Small intestine (tissue), 7 donors: ENCODE data around the gene ABLIM3. TPM values are rescaled to one million over a fixed set of nuclear protein-coding genes. Genes with fewer than 3 reads are reported as not detected.
A peak's percentile ranks its signal among the peaks of the same experiment; 100 is the strongest.

Experiments used
- DNase-seq, 2 donors: peaks; one replicate each; pipeline versions ENCODE4 v3.0.0 to v3.0.0-alpha.2; 2013
- FAIRE-seq: peaks from 2 replicates; lab custom pipeline; 2012; peaks lifted over from hg19 to GRCh38; lab: Jason Lieb, UNC
- H3K27ac ChIP-seq, 3 donors: one replicate each; pipeline ENCODE4 v1.5.1; 2013; ENCODE audit warnings: low read length in 2 of 3, mild to moderate bottlenecking in 2 of 3, control low read depth in 1 of 3, inconsistent platforms in 1 of 3, low read depth in 1 of 3, moderate library complexity in 1 of 3
- H3K27me3 ChIP-seq, 3 donors: one replicate each; pipeline ENCODE4 v1.6.1; 2013; ENCODE audit warnings: low read length in 3 of 3, inconsistent platforms in 1 of 3; ENCODE audit not compliant: control insufficient read depth in 3 of 3, insufficient read depth in 3 of 3
- H3K36me3 ChIP-seq, 3 donors: one replicate each; pipeline ENCODE4 v1.6.1; 2013; ENCODE audit warnings: low read length in 3 of 3, inconsistent platforms in 1 of 3, low read depth in 1 of 3, mild to moderate bottlenecking in 1 of 3, moderate library complexity in 1 of 3; ENCODE audit not compliant: control insufficient read depth in 3 of 3, insufficient read depth in 2 of 3
- H3K4me1 ChIP-seq, 3 donors: one replicate each; pipeline ENCODE4 v1.6.1; 2013; ENCODE audit warnings: low read length in 2 of 3, inconsistent platforms in 1 of 3, low read depth in 1 of 3, mild to moderate bottlenecking in 1 of 3, moderate library complexity in 1 of 3; ENCODE audit not compliant: control insufficient read depth in 3 of 3, insufficient read depth in 2 of 3
- H3K4me3 ChIP-seq, 3 donors: one replicate each; pipeline ENCODE4 v1.5.1; 2013; ENCODE audit warnings: low read length in 3 of 3, control low read depth in 1 of 3, inconsistent platforms in 1 of 3, low read depth in 1 of 3, mild to moderate bottlenecking in 1 of 3, moderate library complexity in 1 of 3
- H3K9me3 ChIP-seq, 2 donors: one replicate each; pipeline ENCODE4 v1.6.1; 2013; ENCODE audit warnings: low read depth in 1 of 2, low read length in 1 of 2; ENCODE audit not compliant: control insufficient read depth in 2 of 2, insufficient read depth in 1 of 2
- WGBS, 3 donors: extraction: QIAGEN DNeasy Blood & Tissue Kit; methylation state at CpG; one replicate each; pipeline ENCODE4 v1.1.7; 2013; 5-methylcytosine and 5-hydroxymethylcytosine counted together
- polyA plus RNA-seq, 4 donors: library from polyadenylated mRNA; stranded (reverse) in 3 of 4; unstranded in 1 of 4; fragments of 200-250 nt in 3 of 4; fragments of 120-200 nt in 1 of 4; gene quantifications; one replicate each; pipeline versions ENCODE4 v1.2.1 to v1.2.3, GENCODE V29; 2013
- donor health status: healthy with polysubstance abuse.
- donor health status: control.
- donor health status: control.
- donor health status: Bipolar disorder and iron deficiency.
- donor health status: healthy.

Gene ABLIM3
- polyA plus RNA-seq, 4 donors: 0.89 to 10.0 (median 5.3) TPM

- no peak overlapping the region for H3K27ac ChIP-seq
- no peaks in the 10 kb centered on the region for H3K36me3 ChIP-seq
- peaks cover 0 to 5% (median 3%) of the 10 kb centered on the region in 3 donors for H3K27me3 ChIP-seq
- 29 to 39% (median 32%) methylated on average over 7 of the region's 7 CpGs for WGBS, 3 donors
- H3K4me3 ChIP-seq: no peak overlapping the region
- no peaks in the 10 kb centered on the region for H3K4me1 ChIP-seq
- FAIRE-seq (no peak), DNase-seq (peak; percentile 65 to 75)
- H3K9me3 ChIP-seq: no peaks in the 10 kb centered on the region
Measured at GRCh38 chr5:149114403-149115312, 26.6 kb upstream of the ABLIM3 start.

- no peaks in the 10 kb centered on the region for H3K9me3 ChIP-seq
- H3K4me1 ChIP-seq: no peaks in the 10 kb centered on the region
- DNase-seq (no peak), FAIRE-seq (no peak)
- no peak overlapping the region for H3K4me3 ChIP-seq
- no peaks in the 10 kb centered on the region for H3K36me3 ChIP-seq
- no peak overlapping the region for H3K27ac ChIP-seq
- peaks cover 0 to 8% (median 3%) of the 10 kb centered on the region in 3 donors for H3K27me3 ChIP-seq
- WGBS, 3 donors: 64 to 74% (median 64%) methylated on average over 1 of the region's 1 CpG
Measured at GRCh38 chr5:149117970-149118369, 23.3 kb upstream of the ABLIM3 start.

DNA sequence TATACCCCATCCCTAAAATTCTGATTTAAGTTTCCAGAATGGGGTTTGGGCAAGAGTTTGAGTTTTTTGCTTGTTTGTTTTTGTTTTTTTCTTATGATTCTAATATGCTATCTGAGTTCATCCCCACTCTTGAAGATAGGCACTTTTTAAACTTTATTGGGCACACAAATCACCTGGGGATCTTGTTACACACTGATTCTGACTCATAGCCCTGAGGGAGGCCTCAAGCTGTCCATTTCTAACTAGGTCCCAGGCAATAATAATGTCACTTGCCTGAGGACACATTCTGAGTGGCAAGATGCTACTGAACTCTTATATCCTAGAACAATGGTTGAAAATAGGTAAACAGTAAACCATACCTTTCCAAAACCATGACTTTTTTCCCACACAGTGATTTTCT is 22.8 kb upstream of the ABLIM3 start:
- Histone ChIP-seq H3K36me3 (no peaks in the 10 kb centered on the region), H3K4me1 (no peaks in the 10 kb centered on the region), H3K9me3 (no peaks in the 10 kb centered on the region), H3K4me3 (no peak overlapping the region), H3K27ac (no peak overlapping the region), H3K27me3 (peaks cover 0 to 8% (median 3%) of the 10 kb centered on the region in 3 donors)
- DNase-seq (no peak), FAIRE-seq (no peak)

- Histone ChIP-seq H3K4me1 (peaks cover 0 to 2% (median 0%) of the 10 kb centered on the region in 3 donors), H3K9me3 (no peaks in the 10 kb centered on the region), H3K27me3 (peaks cover 0 to 7% (median 5%) of the 10 kb centered on the region in 3 donors), H3K4me3 (no peak overlapping the region), H3K27ac (no peak overlapping the region), H3K36me3 (no peaks in the 10 kb centered on the region)
- FAIRE-seq (no peak), DNase-seq (no peak)
- WGBS, 3 donors: 43 to 64% (median 45%) methylated on average over 2 of the region's 2 CpGs
Measured at GRCh38 chr5:149121145-149121544, 20.1 kb upstream of the ABLIM3 start.

- Histone ChIP-seq H3K9me3 (no peaks in the 10 kb centered on the region), H3K4me3 (no peak overlapping the region), H3K36me3 (no peaks in the 10 kb centered on the region), H3K4me1 (peaks cover 0 to 2% (median 0%) of the 10 kb centered on the region in 3 donors), H3K27me3 (peaks cover 0 to 7% (median 5%) of the 10 kb centered on the region in 3 donors), H3K27ac (no peak overlapping the region)
- DNase-seq (no peak), FAIRE-seq (no peak)
- 55 to 64% (median 62%) methylated on average over 7 to 9 of the region's 9 CpGs for WGBS, 3 donors
Measured at GRCh38 chr5:149123211-149123610, 18.1 kb upstream of the ABLIM3 start.

DNA sequence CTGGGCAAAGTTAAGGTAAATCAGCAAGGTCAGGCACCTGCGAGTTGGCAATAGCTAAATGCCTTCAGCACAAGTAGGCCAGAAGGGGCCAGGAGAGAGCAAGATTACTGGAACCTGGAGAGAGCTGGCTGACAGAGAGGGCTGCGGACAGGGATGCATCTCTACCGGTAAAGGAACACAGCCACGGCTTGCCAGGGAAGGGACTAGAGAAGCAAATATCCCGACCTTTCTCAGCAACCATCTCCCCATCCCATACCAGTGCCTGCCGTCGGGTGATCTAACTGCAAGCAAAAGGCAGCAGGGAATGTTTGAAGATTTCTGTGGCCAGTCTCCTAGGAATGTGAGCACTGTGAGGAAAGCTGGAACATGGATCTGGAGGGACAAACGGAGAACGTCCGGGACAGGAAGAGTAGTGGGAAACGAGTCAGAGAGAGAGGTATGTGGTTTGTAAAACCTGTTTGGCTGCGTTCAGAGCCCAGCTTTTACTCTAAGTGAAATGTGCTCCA is 15.9 kb upstream of the ABLIM3 start:
- FAIRE-seq: no peak

DNA sequence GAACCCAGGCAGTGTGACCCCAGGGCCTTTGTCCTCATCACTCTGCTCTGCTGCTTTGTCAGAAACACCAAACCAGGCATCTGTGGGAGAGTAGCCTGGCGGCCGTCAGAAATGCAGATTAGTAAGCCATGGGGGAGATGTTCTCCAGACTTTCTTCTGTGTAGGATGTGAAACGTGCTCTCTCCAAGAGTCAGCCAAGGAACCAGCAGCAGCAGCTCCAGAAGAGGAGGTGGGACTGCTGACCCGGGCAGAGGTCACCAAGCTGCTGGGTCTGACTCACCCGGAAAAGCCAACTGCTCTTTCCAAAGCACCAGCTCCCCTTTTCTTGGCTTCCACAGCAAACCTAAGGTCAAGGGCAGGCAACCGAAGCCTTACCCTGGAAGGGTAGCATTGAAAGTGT is 14.4 kb upstream of the ABLIM3 start:
- H3K4me1 ChIP-seq: peaks cover 0 to 2% (median 0%) of the 10 kb centered on the region in 3 donors
- WGBS, 3 donors: 60 to 69% (median 64%) methylated on average over 6 of the region's 6 CpGs
- no peak overlapping the region for H3K4me3 ChIP-seq
- no peak for FAIRE-seq
- DNase-seq: no peak
- no peaks in the 10 kb centered on the region for H3K36me3 ChIP-seq
- no peak overlapping the region for H3K27ac ChIP-seq
- no peaks in the 10 kb centered on the region for H3K9me3 ChIP-seq
- H3K27me3 ChIP-seq: peaks cover 0 to 4% (median 2%) of the 10 kb centered on the region in 3 donors

More for the DNA sequence above, 15.9 kb upstream of the ABLIM3 start:
- Histone ChIP-seq H3K9me3 (no peaks in the 10 kb centered on the region), H3K4me3 (no peak overlapping the region), H3K27ac (no peak overlapping the region), H3K36me3 (no peaks in the 10 kb centered on the region), H3K4me1 (peaks cover 0 to 2% (median 0%) of the 10 kb centered on the region in 3 donors), H3K27me3 (peaks cover 0 to 7% (median 2%) of the 10 kb centered on the region in 3 donors)
- 28 to 38% (median 30%) methylated on average over 12 of the region's 12 CpGs for WGBS, 3 donors
- no peak for DNase-seq

DNA sequence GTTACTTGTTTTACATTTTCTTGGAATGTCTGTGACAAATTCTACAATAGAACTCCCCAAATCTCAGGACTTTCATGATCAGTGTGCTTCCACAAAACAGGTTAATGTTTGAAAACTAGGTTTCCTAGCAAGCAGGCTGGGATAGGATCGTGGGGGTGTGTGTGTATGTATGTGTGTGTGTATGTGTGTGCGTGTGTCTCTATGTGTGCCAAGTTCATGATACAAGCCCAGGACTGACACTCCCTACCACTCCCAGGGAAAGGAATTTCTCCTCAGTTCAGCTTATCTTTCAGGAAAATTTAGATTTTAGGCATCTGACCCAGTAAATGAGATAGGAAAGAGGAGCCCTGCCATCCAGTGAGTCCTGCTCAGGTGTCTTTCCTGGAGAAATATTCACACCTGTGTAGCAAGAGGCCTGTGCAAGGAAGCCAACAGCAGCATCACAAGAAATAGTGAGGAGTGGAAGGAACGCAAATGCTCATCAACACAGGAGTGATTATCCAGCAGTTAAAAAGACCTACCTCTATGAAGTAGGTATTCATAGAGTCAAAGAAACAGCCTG is 13.8 kb upstream of the ABLIM3 start:
- DNase-seq (peak in 1 of 2 donors; percentile 13), FAIRE-seq (no peak)
- 54 to 70% (median 59%) methylated on average over 3 of the region's 3 CpGs for WGBS, 3 donors
- Histone ChIP-seq H3K4me3 (no peak overlapping the region), H3K27ac (no peak overlapping the region), H3K36me3 (no peaks in the 10 kb centered on the region), H3K27me3 (peaks cover 0 to 4% (median 2%) of the 10 kb centered on the region in 3 donors), H3K4me1 (peaks cover 0 to 2% (median 0%) of the 10 kb centered on the region in 3 donors), H3K9me3 (no peaks in the 10 kb centered on the region)
